Brain microvascular endothelial cell (primary cell): ENCODE measurements around the gene TMEM201.
A peak's percentile ranks its signal among the peaks of the same experiment; 100 is the strongest.
"Not testable (repeated sequence)": the region's sequence is repeated elsewhere in the genome, so short reads cannot be mapped to it uniquely, and the experiment has no call there.

Experiments used
- DNase-seq: peaks from one replicate; pipeline ENCODE4 v3.0.0-alpha.2; 2020
- H3K27ac ChIP-seq: fragments of 250-450 bp; sonication (Bioruptor Pico); 2 replicates; pipeline ENCODE4 v1.5.1; 2020; ENCODE audit warnings: mild to moderate bottlenecking, moderate library complexity
- H3K27me3 ChIP-seq: fragments of 250-450 bp; sonication (Bioruptor Pico); replicated peaks from 2 replicates; pipeline ENCODE4 v1.5.1; 2020; ENCODE audit warnings: mild to moderate bottlenecking
- H3K36me3 ChIP-seq: fragments of 250-450 bp; sonication (Bioruptor Pico); replicated peaks from 2 replicates; pipeline ENCODE4 v1.5.1; 2020; ENCODE audit warnings: mild to moderate bottlenecking
- H3K4me3 ChIP-seq: 2 replicates; pipeline ENCODE4 v1.5.1; 2011; ENCODE audit warnings: low read depth, mild to moderate bottlenecking, control low read depth, low read length, moderate library complexity
- in situ Hi-C: cut with HindIII; loops from 2 replicates; pipeline ENCODE4 v1.10.0; 2017; ENCODE audit warnings: low sequenced_read_pairs, low pct_ligation_motif_present
- TF ChIP-seq, protein P1 (sequence below): IDR thresholded peaks from 2 replicates; pipeline ENCODE4 v1.5.1; 2011; ENCODE audit warnings: low read depth, mild to moderate bottlenecking, moderate library complexity, low read length, control low read depth, inconsistent platforms; ENCODE audit errors: missing control alignments

Gene TMEM201

DNA sequence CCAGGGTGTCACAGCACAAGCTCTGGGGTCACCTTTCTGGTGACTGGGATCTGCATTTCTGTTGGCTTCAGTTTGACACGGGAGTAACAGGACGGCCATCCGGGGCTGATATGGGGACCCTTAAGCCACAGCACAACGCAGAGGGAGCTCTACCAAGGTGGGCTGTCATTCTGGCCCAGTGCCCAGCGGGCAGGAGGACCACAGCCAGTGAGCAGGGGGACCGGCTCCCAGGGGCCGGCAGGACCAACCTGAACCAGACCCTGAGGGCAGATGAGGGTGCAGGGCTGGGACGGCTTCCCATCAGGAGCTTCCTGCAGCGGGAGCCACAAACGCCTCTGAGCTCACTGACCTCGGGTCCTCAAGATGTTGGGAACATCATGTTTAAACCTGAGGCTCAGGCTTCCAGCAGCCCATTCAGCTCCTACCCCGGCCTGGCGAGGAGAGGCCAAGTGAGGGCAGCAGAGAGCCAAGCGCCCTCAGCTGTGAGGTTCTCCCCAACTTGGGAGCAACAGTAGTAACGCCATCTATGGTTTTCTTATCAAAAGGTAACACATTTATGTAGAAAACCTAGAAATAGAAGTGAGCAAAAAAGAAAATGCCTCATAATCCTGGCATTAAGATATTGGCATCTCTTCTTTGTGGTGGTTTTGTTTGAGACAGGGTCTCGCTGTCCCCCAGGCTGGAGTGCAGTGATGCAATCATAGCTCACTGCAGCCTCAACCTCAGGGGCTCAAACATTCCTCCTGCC, 26.8 kb downstream of the TMEM201 start:
- H3K27me3 ChIP-seq: no peaks in the 10 kb centered on the region
- H3K36me3 ChIP-seq: peaks cover 5% of the 10 kb centered on the region
- TF ChIP-seq, protein P1, sequence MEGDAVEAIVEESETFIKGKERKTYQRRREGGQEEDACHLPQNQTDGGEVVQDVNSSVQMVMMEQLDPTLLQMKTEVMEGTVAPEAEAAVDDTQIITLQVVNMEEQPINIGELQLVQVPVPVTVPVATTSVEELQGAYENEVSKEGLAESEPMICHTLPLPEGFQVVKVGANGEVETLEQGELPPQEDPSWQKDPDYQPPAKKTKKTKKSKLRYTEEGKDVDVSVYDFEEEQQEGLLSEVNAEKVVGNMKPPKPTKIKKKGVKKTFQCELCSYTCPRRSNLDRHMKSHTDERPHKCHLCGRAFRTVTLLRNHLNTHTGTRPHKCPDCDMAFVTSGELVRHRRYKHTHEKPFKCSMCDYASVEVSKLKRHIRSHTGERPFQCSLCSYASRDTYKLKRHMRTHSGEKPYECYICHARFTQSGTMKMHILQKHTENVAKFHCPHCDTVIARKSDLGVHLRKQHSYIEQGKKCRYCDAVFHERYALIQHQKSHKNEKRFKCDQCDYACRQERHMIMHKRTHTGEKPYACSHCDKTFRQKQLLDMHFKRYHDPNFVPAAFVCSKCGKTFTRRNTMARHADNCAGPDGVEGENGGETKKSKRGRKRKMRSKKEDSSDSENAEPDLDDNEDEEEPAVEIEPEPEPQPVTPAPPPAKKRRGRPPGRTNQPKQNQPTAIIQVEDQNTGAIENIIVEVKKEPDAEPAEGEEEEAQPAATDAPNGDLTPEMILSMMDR: peak; percentile 87
- in situ Hi-C loops: no loop called here
- H3K4me3 ChIP-seq: no peak overlapping the region
- H3K27ac ChIP-seq: no peak overlapping the region
- DNase-seq: peak; percentile 21

- H3K27me3 ChIP-seq: no peaks in the 10 kb centered on the region
- no peak overlapping the region for H3K27ac ChIP-seq
- no peak for DNase-seq
- H3K36me3 ChIP-seq: no peaks in the 10 kb centered on the region
- H3K4me3 ChIP-seq: no peak overlapping the region
- TF ChIP-seq, protein P1: no peak
- in situ Hi-C loops: no loop called here
Measured at GRCh38 chr1:9618909-9619679, 30.4 kb downstream of the TMEM201 start.

GRCh38 chr1:9621032-9621431, 32.3 kb downstream of the TMEM201 start:
- no peak for DNase-seq

GRCh38 chr1:9624081-9624480, 35.4 kb downstream of the TMEM201 start:
- H3K27ac ChIP-seq: no peak overlapping the region

More at GRCh38 chr1:9621032-9621431, 32.3 kb downstream of the TMEM201 start:
- Histone ChIP-seq H3K4me3 (no peak overlapping the region), H3K36me3 (no peaks in the 10 kb centered on the region), H3K27ac (no peak overlapping the region), H3K27me3 (no peaks in the 10 kb centered on the region)
- TF ChIP-seq, protein P1: no peak
- in situ Hi-C loops: no loop called here

GRCh38 chr1:9625030-9625429, 36.3 kb downstream of the TMEM201 start:
- in situ Hi-C loops, H3K27me3 ChIP-seq, H3K27ac ChIP-seq, H3K4me3 ChIP-seq, DNase-seq, H3K36me3 ChIP-seq: not testable (repeated sequence)

More at GRCh38 chr1:9624081-9624480, 35.4 kb downstream of the TMEM201 start:
- DNase-seq: no peak
- no peaks in the 10 kb centered on the region for H3K36me3 ChIP-seq
- TF ChIP-seq, protein P1: no peak
- H3K27me3 ChIP-seq: no peaks in the 10 kb centered on the region
- no peak overlapping the region for H3K4me3 ChIP-seq
- in situ Hi-C loops: no loop called here

- in situ Hi-C loops: no loop called here
- Histone ChIP-seq H3K4me3 (no peak overlapping the region), H3K36me3 (no peaks in the 10 kb centered on the region), H3K27ac (no peak overlapping the region), H3K27me3 (no peaks in the 10 kb centered on the region)
- no peak for DNase-seq
- TF ChIP-seq, protein P1: no peak
Measured at GRCh38 chr1:9626201-9626608, 37.5 kb downstream of the TMEM201 start.
